Measurements from ENCODE around the gene KCTD16.

The KCTD16 gene

GRCh38 chr5:144281784-144282183 is 111.1 kb downstream of the KCTD16 start:
- TF ChIP-seq CTCF (IDR thresholded peaks at IDR 0.05) (no peak), ZFX (IDR thresholded peaks at IDR 0.05; ENCODE audit: borderline replicate concordance) (no peak)
- H3K27ac ChIP-seq, result no peak overlapping the region

GRCh38 chr5:144284036-144284435 is 113.4 kb downstream of the KCTD16 start:
- TF ChIP-seq CTCF (IDR thresholded peaks at IDR 0.05) (no peak), ZFX (IDR thresholded peaks at IDR 0.05; ENCODE audit: borderline replicate concordance) (no peak)
- H3K27ac ChIP-seq, result no peak overlapping the region

- no peak overlapping the region for H3K27ac ChIP-seq
Observed at GRCh38 chr5:144284931-144285502, 114.3 kb downstream of the KCTD16 start.

GRCh38 chr5:144289277-144289676 is 118.6 kb downstream of the KCTD16 start:
- TF ChIP-seq ZFX (IDR thresholded peaks at IDR 0.05; ENCODE audit: borderline replicate concordance) (no peak), CTCF (IDR thresholded peaks at IDR 0.05) (no peak)

More at GRCh38 chr5:144284931-144285502, 114.3 kb downstream of the KCTD16 start:
- TF ChIP-seq CTCF (IDR thresholded peaks at IDR 0.05) (no peak), ZFX (IDR thresholded peaks at IDR 0.05; ENCODE audit: borderline replicate concordance) (no peak)

GRCh38 chr5:144292029-144292428 is 121.4 kb downstream of the KCTD16 start:
- H3K27ac ChIP-seq, result no peak overlapping the region
- no peak for TF ChIP-seq CTCF (IDR thresholded peaks at IDR 0.05)
- TF ChIP-seq ZFX (IDR thresholded peaks at IDR 0.05; ENCODE audit: borderline replicate concordance), result no peak

More at GRCh38 chr5:144289277-144289676, 118.6 kb downstream of the KCTD16 start:
- H3K27ac ChIP-seq, result no peak overlapping the region

- no peak overlapping the region for H3K27ac ChIP-seq
- no peak for TF ChIP-seq ZFX (IDR thresholded peaks at IDR 0.05; ENCODE audit: borderline replicate concordance)
- TF ChIP-seq CTCF (IDR thresholded peaks at IDR 0.05), result no peak
Observed at GRCh38 chr5:144295284-144295683, 124.6 kb downstream of the KCTD16 start.

GRCh38 chr5:144297081-144297480 is 126.4 kb downstream of the KCTD16 start:
- H3K27ac ChIP-seq, result no peak overlapping the region
- TF ChIP-seq CTCF (IDR thresholded peaks at IDR 0.05), result no peak
- TF ChIP-seq ZFX (IDR thresholded peaks at IDR 0.05; ENCODE audit: borderline replicate concordance), result no peak
